Liver (tissue), 9 donors: ENCODE measurements around the gene SEMA6B. TPM values are rescaled to one million over a fixed set of nuclear protein-coding genes. Genes with fewer than 3 reads are reported as not detected.

Experiments used
- DNase-seq: peaks from one replicate; pipeline ENCODE4 v3.0.0-alpha.2; 2017; ENCODE audit warnings: low spot score
- H3K27ac ChIP-seq, 2 donors: one replicate each; pipeline ENCODE4 v1.7.0; 2013; ENCODE audit warnings: inconsistent platforms in 2 of 2, low read length in 2 of 2, control low read depth in 1 of 2, low read depth in 1 of 2, mild to moderate bottlenecking in 1 of 2
- H3K27me3 ChIP-seq, 4 donors: one replicate each; pipeline versions ENCODE4 v1.6.1 to v1.7.0; 2013; ENCODE audit warnings: low read length in 3 of 4, inconsistent platforms in 1 of 4, mild to moderate bottlenecking in 1 of 4, moderate library complexity in 1 of 4; ENCODE audit not compliant: control insufficient read depth in 4 of 4, insufficient read depth in 4 of 4
- H3K36me3 ChIP-seq, 4 donors: one replicate each; pipeline versions ENCODE4 v1.6.1 to v1.7.0; 2013; ENCODE audit warnings: low read length in 3 of 4, mild to moderate bottlenecking in 3 of 4, low read depth in 1 of 4, moderate library complexity in 1 of 4; ENCODE audit not compliant: control insufficient read depth in 4 of 4, insufficient read depth in 3 of 4
- H3K4me1 ChIP-seq, 4 donors: one replicate each; pipeline versions ENCODE4 v1.6.1 to v1.7.0; 2013; ENCODE audit warnings: low read length in 3 of 4, mild to moderate bottlenecking in 3 of 4, moderate library complexity in 1 of 4; ENCODE audit not compliant: control insufficient read depth in 4 of 4, insufficient read depth in 4 of 4
- H3K4me3 ChIP-seq, 3 donors: one replicate each; pipeline versions ENCODE4 v1.6.1 to v1.7.0; 2013; ENCODE audit warnings: low read length in 3 of 3, control low read depth in 1 of 3, low read depth in 1 of 3, mild to moderate bottlenecking in 1 of 3
- H3K9ac ChIP-seq, 2 donors: one replicate each; pipeline ENCODE4 v1.7.0; 2013; ENCODE audit warnings: low read length in 2 of 2, mild to moderate bottlenecking in 2 of 2, moderate library complexity in 2 of 2, control low read depth in 1 of 2, low read depth in 1 of 2
- H3K9me3 ChIP-seq, 4 donors: one replicate each; pipeline versions ENCODE4 v1.6.1 to v1.7.0; 2013; ENCODE audit warnings: low read length in 3 of 4; ENCODE audit not compliant: control insufficient read depth in 4 of 4
- HNF4A ChIP-seq, 2 donors: conservative IDR thresholded peaks; 2 replicates each; pipeline ENCODE4 v1.6.1; 2016; ENCODE audit warnings: antibody characterized with exemption in 2 of 2, mild to moderate bottlenecking in 2 of 2
- HNF4G ChIP-seq: IDR thresholded peaks from 2 replicates; pipeline ENCODE4 v1.6.1; 2016; ENCODE audit warnings: antibody characterized with exemption
- MAX ChIP-seq: IDR thresholded peaks from 2 replicates; pipeline ENCODE4 v1.6.1; 2016; ENCODE audit warnings: antibody characterized with exemption
- NR2F2 ChIP-seq: IDR thresholded peaks from 2 replicates; pipeline ENCODE4 v1.6.1; 2016; ENCODE audit warnings: antibody characterized with exemption
- REST ChIP-seq: IDR thresholded peaks from 2 replicates; pipeline ENCODE4 v1.6.1; 2016; ENCODE audit warnings: antibody characterized with exemption, mild to moderate bottlenecking
- RXRA ChIP-seq, 2 donors: IDR thresholded peaks; 2 replicates each; pipeline ENCODE4 v1.6.1; 2017 to 2018; ENCODE audit warnings: antibody characterized with exemption in 2 of 2, mild to moderate bottlenecking in 1 of 2
- SP1 ChIP-seq: IDR thresholded peaks from 2 replicates; pipeline ENCODE4 v1.6.1; 2018; ENCODE audit warnings: antibody characterized with exemption, mild to moderate bottlenecking
- TAF1 ChIP-seq: conservative IDR thresholded peaks from 2 replicates; pipeline ENCODE4 v1.6.1; 2016; ENCODE audit warnings: antibody characterized with exemption, mild to moderate bottlenecking
- WGBS: extraction: QIAGEN DNeasy Blood & Tissue Kit; methylation state at CpG from one replicate; pipeline ENCODE4 v1.1.7; 2013; 5-methylcytosine and 5-hydroxymethylcytosine counted together
- polyA plus RNA-seq, 2 donors: library from polyadenylated mRNA; stranded (reverse) in 1 of 2; unstranded in 1 of 2; fragments of 200-250 nt in 1 of 2; fragments of >200 nt in 1 of 2; fragmentation: Nextera tagmentation in 1 of 2; extraction: Ambion mirVana in 1 of 2; gene quantifications; one replicate each; pipeline versions ENCODE4 v1.2.1 to v1.2.3, GENCODE V29; 2013 to 2015
- total RNA-seq, 2 donors: library from RNA; depleted of rRNA; stranded (reverse); fragments of >200 nt; gene quantifications; one replicate each; pipeline ENCODE4 v1.2.3, GENCODE V29; 2014
- TF ChIP-seq, protein P1 (sequence below): IDR thresholded peaks from 2 replicates; pipeline ENCODE4 v1.6.1; 2016; ENCODE audit warnings: antibody characterized with exemption
- donor health status: healthy.
- donor health status: healthy.
- donor health status: healthy.
- donor health status: healthy.
- donor health status: healthy.

The SEMA6B gene
- total and polyA plus RNA-seq, 4 donors: 0.58 to 3.2 (median 2.9) TPM

GRCh38 chr19:4500841-4501591, 58.5 kb downstream of the SEMA6B start:
- H3K4me3 ChIP-seq: no peak overlapping the region
- DNase-seq: no peak
- no peaks in the 10 kb centered on the region for H3K9me3 ChIP-seq
- H3K9ac ChIP-seq: no peak overlapping the region
- no peak overlapping the region for H3K27ac ChIP-seq
- H3K36me3 ChIP-seq: peaks cover 12 to 70% (median 25%) of the 10 kb centered on the region in 4 donors
- WGBS: 95% methylated on average over 29 of the region's 29 CpGs
- no peaks in the 10 kb centered on the region for H3K27me3 ChIP-seq
- no peak for TF ChIP-seq TAF1
- H3K4me1 ChIP-seq: no peaks in the 10 kb centered on the region

- Histone ChIP-seq H3K4me3 (no peak overlapping the region), H3K27me3 (no peaks in the 10 kb centered on the region), H3K9ac (no peak overlapping the region), H3K9me3 (no peaks in the 10 kb centered on the region), H3K27ac (no peak overlapping the region), H3K4me1 (no peaks in the 10 kb centered on the region), H3K36me3 (peaks cover 10 to 64% (median 23%) of the 10 kb centered on the region in 4 donors)
- no peak for DNase-seq
- TF ChIP-seq SP1 (no peak), MAX (no peak), RXRA (IDR thresholded peaks at IDR 0.05) (no peak), NR2F2 (no peak), REST (no peak), TAF1 (no peak), HNF4G (no peak), HNF4A (conservative IDR thresholded peaks at IDR 0.05) (no peak)
- WGBS: 95% methylated on average over 15 of the region's 15 CpGs
Observed at GRCh38 chr19:4499855-4500254, 59.6 kb downstream of the SEMA6B start.

DNA sequence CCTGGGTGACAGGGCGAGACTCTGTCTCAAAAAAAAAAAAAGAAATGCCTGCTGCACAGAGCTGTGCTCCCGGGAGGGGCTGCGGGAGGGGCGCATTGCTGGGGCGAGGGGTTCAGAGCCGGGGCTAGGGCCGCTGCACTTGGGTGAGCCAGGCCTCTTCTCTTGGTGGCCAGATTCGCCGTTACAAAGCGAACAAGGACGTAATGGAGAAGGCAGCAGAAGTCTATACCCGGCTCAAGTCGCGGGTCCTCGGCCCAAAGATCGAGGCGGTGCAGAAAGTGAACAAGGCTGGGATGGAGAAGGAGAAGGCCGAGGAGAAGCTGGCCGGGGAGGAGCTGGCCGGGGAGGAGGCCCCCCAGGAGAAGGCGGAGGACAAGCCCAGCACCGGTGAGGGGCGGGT, 60.2 kb downstream of the SEMA6B start:
- Histone ChIP-seq H3K4me3 (no peak overlapping the region), H3K27me3 (no peaks in the 10 kb centered on the region), H3K9me3 (no peaks in the 10 kb centered on the region), H3K9ac (no peak overlapping the region), H3K27ac (no peak overlapping the region), H3K4me1 (no peaks in the 10 kb centered on the region), H3K36me3 (peaks cover 10 to 62% (median 22%) of the 10 kb centered on the region in 4 donors)
- DNase-seq: no peak
- WGBS: 97% methylated on average over 23 of the region's 23 CpGs
- TF ChIP-seq REST: no peak
- no peak for TF ChIP-seq RXRA (IDR thresholded peaks at IDR 0.05)
- no peak for TF ChIP-seq SP1
- TF ChIP-seq, protein P1, sequence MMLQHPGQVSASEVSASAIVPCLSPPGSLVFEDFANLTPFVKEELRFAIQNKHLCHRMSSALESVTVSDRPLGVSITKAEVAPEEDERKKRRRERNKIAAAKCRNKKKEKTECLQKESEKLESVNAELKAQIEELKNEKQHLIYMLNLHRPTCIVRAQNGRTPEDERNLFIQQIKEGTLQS: no peak
